WTC11 (cell line): ENCODE measurements around the gene TMEM121. TPM values are rescaled to one million over a fixed set of nuclear protein-coding genes. Genes with fewer than 3 reads are reported as not detected.

Experiments used
- ATAC-seq: fragments of 200-7000 bp; cut with Tn5 transposase; 2 replicates; pipeline ENCODE4 v1.10.0; 2021; ENCODE audit warnings: mild to moderate bottlenecking, moderate library complexity
- CTCF ChIA-PET: fragments of 300-600 bp; sonication (Branson Sonifier 250); formaldehyde crosslinking; loops from one replicate; lab custom pipeline; 2021; ENCODE audit warnings: antibody characterized with exemption; lab: Charles Lee
- POLR2A ChIA-PET: fragments of 350-600 bp; sonication (Branson Sonifier 250); formaldehyde crosslinking; loops from one replicate; lab custom pipeline; 2021; ENCODE audit warnings: antibody characterized with exemption; lab: Charles Lee
- DNase-seq: peaks from one replicate; pipeline ENCODE4 v3.0.0; 2021; ENCODE audit warnings: low spot score
- H3K27ac Mint-ChIP-seq: 2 replicates; pipeline ENCODE4 v1.8.0; 2021; ENCODE audit warnings: mixed read lengths
- H3K27me3 Mint-ChIP-seq: 2 replicates; pipeline ENCODE4 v1.8.0; 2021; ENCODE audit warnings: low read depth, mild to moderate bottlenecking, moderate library complexity, mixed read lengths
- H3K36me3 Mint-ChIP-seq: 2 replicates; pipeline ENCODE4 v1.8.0; 2021; ENCODE audit warnings: mixed read lengths
- H3K4me1 Mint-ChIP-seq: 2 replicates; pipeline ENCODE4 v1.8.0; 2022; ENCODE audit warnings: mixed read lengths
- H3K4me3 Mint-ChIP-seq: 2 replicates; pipeline ENCODE4 v1.8.0; 2021; ENCODE audit warnings: mild to moderate bottlenecking, moderate library complexity, mixed read lengths
- H3K9me3 Mint-ChIP-seq: 2 replicates; pipeline ENCODE4 v1.8.0; 2021; ENCODE audit warnings: mixed read lengths
- CREM ChIP-seq: sonication (generic); formaldehyde crosslinking; IDR thresholded peaks from 2 replicates; pipeline ENCODE4 v1.8.1; 2022; ENCODE audit warnings: mild to moderate bottlenecking, missing genetic modification reagents, moderate library complexity
- ETV6 ChIP-seq: sonication (generic); formaldehyde crosslinking; IDR thresholded peaks from 2 replicates; pipeline ENCODE4 v1.8.1; 2022; ENCODE audit warnings: mild to moderate bottlenecking, missing genetic modification reagents
- FOXK1 ChIP-seq: sonication (generic); formaldehyde crosslinking; IDR thresholded peaks from 2 replicates; pipeline ENCODE4 v1.8.0; 2022; ENCODE audit warnings: mild to moderate bottlenecking, moderate library complexity, missing genetic modification reagents
- GABPB1 ChIP-seq: sonication (generic); formaldehyde crosslinking; IDR thresholded peaks from 2 replicates; pipeline ENCODE4 v1.8.1; 2023; ENCODE audit warnings: mild to moderate bottlenecking, missing genetic modification reagents
- NR1H2 ChIP-seq: sonication (generic); formaldehyde crosslinking; IDR thresholded peaks from 2 replicates; pipeline ENCODE4 v1.9.0; 2021; ENCODE audit warnings: mild to moderate bottlenecking, moderate library complexity, missing genetic modification reagents
- NR2C2 ChIP-seq: sonication (generic); formaldehyde crosslinking; IDR thresholded peaks from 2 replicates; pipeline ENCODE4 v1.8.0; 2022; ENCODE audit warnings: mild to moderate bottlenecking, missing genetic modification reagents
- SMAD3 ChIP-seq: sonication (generic); formaldehyde crosslinking; IDR thresholded peaks from 2 replicates; pipeline ENCODE4 v1.8.0; 2022; ENCODE audit warnings: missing genetic modification reagents, mild to moderate bottlenecking, borderline replicate concordance
- SP1 ChIP-seq: sonication (generic); formaldehyde crosslinking; conservative IDR thresholded peaks from 2 replicates; pipeline ENCODE4 v1.8.1; 2022; ENCODE audit warnings: missing genetic modification reagents
- TEAD1 ChIP-seq: sonication (generic); formaldehyde crosslinking; IDR thresholded peaks from 2 replicates; pipeline ENCODE4 v1.8.0; 2022; ENCODE audit warnings: mild to moderate bottlenecking, missing genetic modification reagents
- ZBTB21 ChIP-seq: sonication (generic); formaldehyde crosslinking; IDR thresholded peaks from 2 replicates; pipeline ENCODE4 v1.8.1; 2023; ENCODE audit warnings: mild to moderate bottlenecking, missing genetic modification reagents, borderline replicate concordance
- ZNF423 ChIP-seq: fragments of 250-450 bp; sonication (Bioruptor Pico); IDR thresholded peaks from 2 replicates; pipeline ENCODE4 v2.1.2; 2022; ENCODE audit warnings: mild to moderate bottlenecking, moderate library complexity
- total RNA-seq: library from RNA; stranded (reverse); gene quantifications from 3 replicates; pipeline ENCODE4 v1.2.3, GENCODE V29; 2021
- TF ChIP-seq, protein P1 (sequence below): sonication (generic); formaldehyde crosslinking; IDR thresholded peaks from 2 replicates; pipeline ENCODE4 v1.8.0; 2022; ENCODE audit warnings: mild to moderate bottlenecking, missing genetic modification reagents
- TF ChIP-seq, protein P2 (sequence below): sonication (generic); formaldehyde crosslinking; IDR thresholded peaks from 2 replicates; pipeline ENCODE4 v1.8.1; 2023; ENCODE audit warnings: mild to moderate bottlenecking, missing genetic modification reagents, moderate library complexity
- TF ChIP-seq, protein P3 (sequence below): sonication (generic); formaldehyde crosslinking; IDR thresholded peaks from 2 replicates; pipeline ENCODE4 v1.8.0; 2022; ENCODE audit warnings: mild to moderate bottlenecking, missing genetic modification reagents
- TF ChIP-seq, protein P4 (sequence below): sonication (generic); formaldehyde crosslinking; IDR thresholded peaks from 2 replicates; pipeline ENCODE4 v1.8.1; 2022; ENCODE audit warnings: low read depth, missing genetic modification reagents, borderline replicate concordance
- TF ChIP-seq, protein P5 (sequence below): sonication (generic); formaldehyde crosslinking; IDR thresholded peaks from 2 replicates; pipeline ENCODE4 v1.8.0; 2023; ENCODE audit warnings: missing genetic modification reagents, mild to moderate bottlenecking, borderline replicate concordance

Gene TMEM121
- total RNA-seq, 1 experiment from 2014 or later: 0.81 TPM

DNA sequence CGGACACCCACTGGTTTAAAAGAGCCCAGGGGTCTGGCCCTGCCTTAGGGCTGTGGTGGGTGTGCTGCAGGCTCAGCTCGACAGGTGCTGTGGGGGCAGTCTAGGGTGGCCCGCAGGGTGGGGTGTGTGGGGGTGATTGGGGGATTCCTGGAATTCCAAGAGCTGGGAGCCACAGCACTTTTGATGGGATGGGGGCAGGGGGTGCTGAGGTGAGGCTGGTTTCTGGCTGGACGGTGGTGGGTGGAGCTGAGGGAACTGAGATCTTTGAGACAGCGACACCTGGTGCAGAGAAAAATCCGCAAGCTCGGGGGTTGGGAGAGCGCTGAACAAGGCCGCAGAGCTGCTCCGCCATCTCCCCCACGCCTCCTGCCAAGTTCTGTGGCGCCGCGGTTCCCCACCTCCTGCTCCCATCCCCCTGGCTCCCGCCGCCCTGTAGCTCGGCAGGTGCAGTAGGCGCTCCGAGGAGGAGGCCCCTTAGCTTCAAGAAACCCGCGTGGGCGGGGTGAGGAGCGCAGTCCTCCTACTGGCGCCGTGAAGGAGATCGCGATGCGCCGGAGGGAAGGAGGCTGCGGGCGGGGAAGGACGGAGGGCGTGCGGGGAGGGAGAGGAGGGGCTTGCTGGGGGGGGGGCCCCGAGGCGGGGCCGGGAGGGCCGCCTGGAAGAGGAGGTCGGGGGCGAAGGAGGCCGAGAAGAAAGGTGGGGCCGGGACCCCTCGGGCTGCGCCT is 36.7 kb upstream of the TMEM121 start:
- Mint-ChIP-seq H3K36me3 (no peaks in the 10 kb centered on the region), H3K4me3 (peak overlapping the region; percentile 59)
- TF ChIP-seq TEAD1 (CRISPR knock-in tag) (no peak), SMAD3 (no peak), ZNF423 (CRISPR knock-in tag) (0 out of 2 replicates have a peak, but pooled peaks have one; percentile 1), SP1 (CRISPR knock-in tag) (peak; percentile 45), ETV6 (CRISPR knock-in tag) (peak; percentile 51; the same call in 1 of the 2 replicates)
- TF ChIP-seq, protein P1, sequence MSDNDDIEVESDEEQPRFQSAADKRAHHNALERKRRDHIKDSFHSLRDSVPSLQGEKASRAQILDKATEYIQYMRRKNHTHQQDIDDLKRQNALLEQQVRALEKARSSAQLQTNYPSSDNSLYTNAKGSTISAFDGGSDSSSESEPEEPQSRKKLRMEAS: peak; percentile 30; the same call in 1 of the 2 replicates
- TF ChIP-seq, all 79 proteins: peak for 4
- Mint-ChIP-seq H3K27me3 (peaks cover 49% of the 10 kb centered on the region), H3K9me3 (no peaks in the 10 kb centered on the region), H3K27ac (no peak overlapping the region), H3K4me1 (peaks cover 4% of the 10 kb centered on the region)
- CTCF ChIA-PET: interaction anchor here (0.6 to 3.4 kb wide), 25 partner anchors 8 to 335 kb away, joined by 3 to 93 read pairs (median 7); partner anchors contain the start of gene BRF1
- ATAC-seq (peak; percentile 9), DNase-seq (peak; percentile 85)
- POLR2A ChIA-PET: interaction anchor here (0.6 to 1.7 kb wide), 2 partner anchors 9 to 119 kb away, joined by 5 to 10 read pairs; no protein-coding TSS in a partner anchor

DNA sequence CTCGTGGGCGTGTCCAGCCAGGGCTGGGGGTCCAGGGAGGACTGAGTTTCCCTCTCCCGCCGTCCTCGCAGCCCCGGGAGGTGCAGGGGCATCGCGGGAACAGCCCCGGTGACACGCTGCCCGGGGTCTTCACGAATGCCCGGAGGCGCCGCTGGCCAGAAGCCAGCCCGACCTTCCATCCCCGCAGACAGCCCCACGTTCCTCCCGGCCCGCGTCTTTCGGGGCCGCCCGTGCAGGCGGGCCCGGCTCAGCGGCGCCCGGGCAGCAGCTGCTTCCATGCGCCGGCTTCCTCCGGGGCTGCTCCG is 36.2 kb upstream of the TMEM121 start:
- TF ChIP-seq NR1H2 (no peak), CREM (CRISPR knock-in tag) (0 out of 2 replicates have a peak, but pooled peaks have one; percentile 4)
- TF ChIP-seq, protein P2, sequence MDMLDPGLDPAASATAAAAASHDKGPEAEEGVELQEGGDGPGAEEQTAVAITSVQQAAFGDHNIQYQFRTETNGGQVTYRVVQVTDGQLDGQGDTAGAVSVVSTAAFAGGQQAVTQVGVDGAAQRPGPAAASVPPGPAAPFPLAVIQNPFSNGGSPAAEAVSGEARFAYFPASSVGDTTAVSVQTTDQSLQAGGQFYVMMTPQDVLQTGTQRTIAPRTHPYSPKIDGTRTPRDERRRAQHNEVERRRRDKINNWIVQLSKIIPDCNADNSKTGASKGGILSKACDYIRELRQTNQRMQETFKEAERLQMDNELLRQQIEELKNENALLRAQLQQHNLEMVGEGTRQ (CRISPR knock-in tag): no peak; the same call in 1 of the 2 replicates
- POLR2A ChIA-PET: interaction anchor here (1.7 kb wide), 1 partner anchor 9 kb away, joined by 10 read pairs; no protein-coding TSS in a partner anchor
- Mint-ChIP-seq H3K27me3 (peaks cover 43% of the 10 kb centered on the region), H3K4me3 (no peak overlapping the region), H3K27ac (no peak overlapping the region), H3K4me1 (peaks cover 4% of the 10 kb centered on the region), H3K9me3 (no peaks in the 10 kb centered on the region), H3K36me3 (no peaks in the 10 kb centered on the region)
- DNase-seq (no peak), ATAC-seq (no peak)
- CTCF ChIA-PET: interaction anchor here (0.6 to 3.4 kb wide), 26 partner anchors 9 to 335 kb away, joined by 3 to 93 read pairs (median 6); partner anchors contain the start of gene BRF1

DNA sequence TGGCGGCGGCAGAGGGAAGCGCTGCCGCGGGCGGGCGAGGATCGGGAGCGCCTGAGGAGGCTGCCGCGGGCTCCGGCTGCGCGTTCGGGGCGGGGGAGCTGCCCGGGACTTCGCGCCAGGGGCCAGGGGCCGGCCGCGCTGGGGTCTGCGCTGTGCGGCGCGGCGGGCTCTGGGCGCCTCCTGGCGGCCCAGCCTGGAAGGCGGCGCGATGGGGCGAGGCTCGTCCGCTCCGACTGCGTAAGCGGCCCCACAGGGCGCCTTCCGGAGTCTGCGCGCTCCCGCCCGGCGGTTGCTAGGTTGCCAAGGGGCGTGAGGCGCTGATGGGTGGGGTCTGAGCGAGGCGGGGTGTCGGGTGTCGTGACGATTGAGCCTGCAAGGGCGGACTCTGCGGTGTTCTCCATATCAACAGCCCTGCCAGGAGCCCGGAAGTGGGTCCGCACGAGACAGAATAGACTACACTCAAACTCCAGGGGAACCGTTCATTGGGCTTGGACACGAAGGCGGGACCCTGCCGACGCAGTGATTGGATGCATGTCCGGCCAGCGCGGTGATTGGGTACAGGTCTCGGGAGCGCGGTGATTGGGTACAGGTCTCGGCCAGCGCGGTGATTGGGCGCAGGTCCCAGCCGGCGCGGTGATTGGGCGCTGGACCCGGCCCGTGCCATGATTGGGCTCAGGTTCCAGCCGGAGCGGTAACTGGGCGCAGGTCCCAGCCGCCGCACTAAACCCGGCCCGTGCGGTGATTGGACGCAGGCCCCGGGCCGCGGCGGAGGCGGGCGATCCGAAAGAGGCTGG is 35.6 kb upstream of the TMEM121 start, which contains the start of gene TEDC1:
Gene TEDC1 (plus strand): TSS at position 675 of the 794 bp plus-strand sequence. CDS start 130 bp downstream, outside the sequence.
- Mint-ChIP-seq H3K27me3 (peaks cover 38% of the 10 kb centered on the region), H3K36me3 (no peaks in the 10 kb centered on the region), H3K9me3 (no peaks in the 10 kb centered on the region), H3K27ac (no peak within 1 kb of the TSS; the same call in none of the 2 replicates), H3K4me1 (peaks cover 4% of the 10 kb centered on the region), H3K4me3 (peak within 1 kb of the TSS; percentile 71)
- DNase-seq (peak; percentile 97), ATAC-seq (peak; percentile 82)
- ChIA-PET POLR2A (interaction anchor here (1.7 kb wide), 1 partner anchor 10 kb away, joined by 10 read pairs; no protein-coding TSS in a partner anchor), CTCF (interaction anchor here (0.6 to 3.4 kb wide), 18 partner anchors 8 to 336 kb away, joined by 3 to 93 read pairs (median 8); partner anchors contain the start of gene BRF1)
- TF ChIP-seq ZBTB21 (CRISPR knock-in tag) (0 out of 2 replicates have a peak, but pooled peaks have one; percentile 39), FOXK1 (CRISPR knock-in tag) (peak; percentile 84), NR2C2 (CRISPR knock-in tag) (no peak), GABPB1 (CRISPR knock-in tag) (peak; percentile 92)
- TF ChIP-seq, protein P3, sequence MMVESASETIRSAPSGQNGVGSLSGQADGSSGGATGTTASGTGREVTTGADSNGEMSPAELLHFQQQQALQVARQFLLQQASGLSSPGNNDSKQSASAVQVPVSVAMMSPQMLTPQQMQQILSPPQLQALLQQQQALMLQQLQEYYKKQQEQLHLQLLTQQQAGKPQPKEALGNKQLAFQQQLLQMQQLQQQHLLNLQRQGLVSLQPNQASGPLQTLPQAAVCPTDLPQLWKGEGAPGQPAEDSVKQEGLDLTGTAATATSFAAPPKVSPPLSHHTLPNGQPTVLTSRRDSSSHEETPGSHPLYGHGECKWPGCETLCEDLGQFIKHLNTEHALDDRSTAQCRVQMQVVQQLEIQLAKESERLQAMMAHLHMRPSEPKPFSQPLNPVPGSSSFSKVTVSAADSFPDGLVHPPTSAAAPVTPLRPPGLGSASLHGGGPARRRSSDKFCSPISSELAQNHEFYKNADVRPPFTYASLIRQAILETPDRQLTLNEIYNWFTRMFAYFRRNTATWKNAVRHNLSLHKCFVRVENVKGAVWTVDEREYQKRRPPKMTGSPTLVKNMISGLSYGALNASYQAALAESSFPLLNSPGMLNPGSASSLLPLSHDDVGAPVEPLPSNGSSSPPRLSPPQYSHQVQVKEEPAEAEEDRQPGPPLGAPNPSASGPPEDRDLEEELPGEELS: 0 out of 2 replicates have a peak, but pooled peaks have one; percentile 40
- TF ChIP-seq, protein P4, sequence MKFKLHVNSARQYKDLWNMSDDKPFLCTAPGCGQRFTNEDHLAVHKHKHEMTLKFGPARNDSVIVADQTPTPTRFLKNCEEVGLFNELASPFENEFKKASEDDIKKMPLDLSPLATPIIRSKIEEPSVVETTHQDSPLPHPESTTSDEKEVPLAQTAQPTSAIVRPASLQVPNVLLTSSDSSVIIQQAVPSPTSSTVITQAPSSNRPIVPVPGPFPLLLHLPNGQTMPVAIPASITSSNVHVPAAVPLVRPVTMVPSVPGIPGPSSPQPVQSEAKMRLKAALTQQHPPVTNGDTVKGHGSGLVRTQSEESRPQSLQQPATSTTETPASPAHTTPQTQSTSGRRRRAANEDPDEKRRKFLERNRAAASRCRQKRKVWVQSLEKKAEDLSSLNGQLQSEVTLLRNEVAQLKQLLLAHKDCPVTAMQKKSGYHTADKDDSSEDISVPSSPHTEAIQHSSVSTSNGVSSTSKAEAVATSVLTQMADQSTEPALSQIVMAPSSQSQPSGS (CRISPR knock-in tag): no peak
- TF ChIP-seq, protein P5, sequence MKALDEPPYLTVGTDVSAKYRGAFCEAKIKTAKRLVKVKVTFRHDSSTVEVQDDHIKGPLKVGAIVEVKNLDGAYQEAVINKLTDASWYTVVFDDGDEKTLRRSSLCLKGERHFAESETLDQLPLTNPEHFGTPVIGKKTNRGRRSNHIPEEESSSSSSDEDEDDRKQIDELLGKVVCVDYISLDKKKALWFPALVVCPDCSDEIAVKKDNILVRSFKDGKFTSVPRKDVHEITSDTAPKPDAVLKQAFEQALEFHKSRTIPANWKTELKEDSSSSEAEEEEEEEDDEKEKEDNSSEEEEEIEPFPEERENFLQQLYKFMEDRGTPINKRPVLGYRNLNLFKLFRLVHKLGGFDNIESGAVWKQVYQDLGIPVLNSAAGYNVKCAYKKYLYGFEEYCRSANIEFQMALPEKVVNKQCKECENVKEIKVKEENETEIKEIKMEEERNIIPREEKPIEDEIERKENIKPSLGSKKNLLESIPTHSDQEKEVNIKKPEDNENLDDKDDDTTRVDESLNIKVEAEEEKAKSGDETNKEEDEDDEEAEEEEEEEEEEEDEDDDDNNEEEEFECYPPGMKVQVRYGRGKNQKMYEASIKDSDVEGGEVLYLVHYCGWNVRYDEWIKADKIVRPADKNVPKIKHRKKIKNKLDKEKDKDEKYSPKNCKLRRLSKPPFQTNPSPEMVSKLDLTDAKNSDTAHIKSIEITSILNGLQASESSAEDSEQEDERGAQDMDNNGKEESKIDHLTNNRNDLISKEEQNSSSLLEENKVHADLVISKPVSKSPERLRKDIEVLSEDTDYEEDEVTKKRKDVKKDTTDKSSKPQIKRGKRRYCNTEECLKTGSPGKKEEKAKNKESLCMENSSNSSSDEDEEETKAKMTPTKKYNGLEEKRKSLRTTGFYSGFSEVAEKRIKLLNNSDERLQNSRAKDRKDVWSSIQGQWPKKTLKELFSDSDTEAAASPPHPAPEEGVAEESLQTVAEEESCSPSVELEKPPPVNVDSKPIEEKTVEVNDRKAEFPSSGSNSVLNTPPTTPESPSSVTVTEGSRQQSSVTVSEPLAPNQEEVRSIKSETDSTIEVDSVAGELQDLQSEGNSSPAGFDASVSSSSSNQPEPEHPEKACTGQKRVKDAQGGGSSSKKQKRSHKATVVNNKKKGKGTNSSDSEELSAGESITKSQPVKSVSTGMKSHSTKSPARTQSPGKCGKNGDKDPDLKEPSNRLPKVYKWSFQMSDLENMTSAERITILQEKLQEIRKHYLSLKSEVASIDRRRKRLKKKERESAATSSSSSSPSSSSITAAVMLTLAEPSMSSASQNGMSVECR (CRISPR knock-in tag): 0 out of 2 replicates have a peak, but pooled peaks have one; percentile 56
- TF ChIP-seq, protein P2 (CRISPR knock-in tag): no peak; the same call in 1 of the 2 replicates
